Measurements from ENCODE around the gene MRPL12. TPM values are rescaled to one million over a fixed set of nuclear protein-coding genes. Genes with fewer than 3 reads are reported as not detected.
"Not testable (repeated sequence)": the region's sequence is repeated elsewhere in the genome, so short reads cannot be mapped to it uniquely, and the experiment has no call there.

Gene MRPL12
- total RNA-seq, 1 experiment from 2014 or later: 143 TPM

- ChIA-PET CTCF (no interaction called here), POLR2A (no interaction called here)
- TSS peak; percentile 51 for BruUV-seq (replicated peaks)
- TF ChIP-seq, protein P1, sequence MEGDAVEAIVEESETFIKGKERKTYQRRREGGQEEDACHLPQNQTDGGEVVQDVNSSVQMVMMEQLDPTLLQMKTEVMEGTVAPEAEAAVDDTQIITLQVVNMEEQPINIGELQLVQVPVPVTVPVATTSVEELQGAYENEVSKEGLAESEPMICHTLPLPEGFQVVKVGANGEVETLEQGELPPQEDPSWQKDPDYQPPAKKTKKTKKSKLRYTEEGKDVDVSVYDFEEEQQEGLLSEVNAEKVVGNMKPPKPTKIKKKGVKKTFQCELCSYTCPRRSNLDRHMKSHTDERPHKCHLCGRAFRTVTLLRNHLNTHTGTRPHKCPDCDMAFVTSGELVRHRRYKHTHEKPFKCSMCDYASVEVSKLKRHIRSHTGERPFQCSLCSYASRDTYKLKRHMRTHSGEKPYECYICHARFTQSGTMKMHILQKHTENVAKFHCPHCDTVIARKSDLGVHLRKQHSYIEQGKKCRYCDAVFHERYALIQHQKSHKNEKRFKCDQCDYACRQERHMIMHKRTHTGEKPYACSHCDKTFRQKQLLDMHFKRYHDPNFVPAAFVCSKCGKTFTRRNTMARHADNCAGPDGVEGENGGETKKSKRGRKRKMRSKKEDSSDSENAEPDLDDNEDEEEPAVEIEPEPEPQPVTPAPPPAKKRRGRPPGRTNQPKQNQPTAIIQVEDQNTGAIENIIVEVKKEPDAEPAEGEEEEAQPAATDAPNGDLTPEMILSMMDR (IDR thresholded peaks at IDR 0.05; ENCODE audit: unreplicated experiment): no peak
- Mint-ChIP-seq H3K9me3 (ENCODE audit: unreplicated experiment) (no peaks in the 10 kb centered on the region), H3K4me3 (ENCODE audit: unreplicated experiment) (no peak overlapping the region), H3K27ac (ENCODE audit: low read depth, unreplicated experiment) (no peak overlapping the region), H3K36me3 (ENCODE audit: insufficient read depth, unreplicated experiment) (peaks cover 51% of the 10 kb centered on the region), H3K27me3 (ENCODE audit: insufficient read depth, unreplicated experiment) (no peaks in the 10 kb centered on the region), H3K4me1 (ENCODE audit: insufficient read depth, unreplicated experiment) (peaks cover 5% of the 10 kb centered on the region)
- no peak for DNase-seq (ENCODE audit: unreplicated experiment)
- intact Hi-C loops (cut with micrococcal nuclease): no loop called here
These were observed 29.5 kb upstream of the MRPL12 start for GRCh38 chr17:81673561-81674258.

GRCh38 chr17:81675515-81676221, 27.5 kb upstream of the MRPL12 start:
- POLR2A ChIA-PET: interaction anchor here (0.8 to 2.8 kb wide), 4 partner anchors 9 to 187 kb away, joined by 3 to 10 read pairs (median 6); partner anchors contain the start of genes CCDC137, MRPL12, NPLOC4 and OXLD1
- H3K4me1 Mint-ChIP-seq (ENCODE audit: insufficient read depth, unreplicated experiment); intact Hi-C loops (cut with micrococcal nuclease); H3K9me3 Mint-ChIP-seq (ENCODE audit: unreplicated experiment); H3K4me3 Mint-ChIP-seq (ENCODE audit: unreplicated experiment); BruUV-seq (replicated peaks); H3K27ac Mint-ChIP-seq (ENCODE audit: low read depth, unreplicated experiment); H3K27me3 Mint-ChIP-seq (ENCODE audit: insufficient read depth, unreplicated experiment): not testable (repeated sequence)
- TF ChIP-seq, protein P1 (IDR thresholded peaks at IDR 0.05; ENCODE audit: unreplicated experiment): peak; percentile 66
- CTCF ChIA-PET: interaction anchor here (1.0 to 1.6 kb wide), 3 partner anchors 10 to 31 kb away, joined by 4 to 8 read pairs (median 5); no protein-coding TSS in a partner anchor
- peak; percentile 30 for DNase-seq (ENCODE audit: unreplicated experiment)
- H3K36me3 Mint-ChIP-seq (ENCODE audit: insufficient read depth, unreplicated experiment): peaks cover 45% of the 10 kb centered on the region

- BruUV-seq (replicated peaks): no TSS peak
- TF ChIP-seq, protein P1 (IDR thresholded peaks at IDR 0.05; ENCODE audit: unreplicated experiment): no peak
- POLR2A ChIA-PET: interaction anchor here (0.5 to 2.8 kb wide), 2 partner anchors 11 to 155 kb away, joined by 7 to 10 read pairs; partner anchors contain the start of genes CCDC137 and OXLD1
- no peak overlapping the region for H3K4me3 Mint-ChIP-seq (ENCODE audit: unreplicated experiment)
- DNase-seq (ENCODE audit: unreplicated experiment): no peak
- H3K27ac Mint-ChIP-seq (ENCODE audit: low read depth, unreplicated experiment): no peak overlapping the region
- H3K36me3 Mint-ChIP-seq (ENCODE audit: insufficient read depth, unreplicated experiment): peaks cover 36% of the 10 kb centered on the region
- no peaks in the 10 kb centered on the region for H3K27me3 Mint-ChIP-seq (ENCODE audit: insufficient read depth, unreplicated experiment)
- H3K9me3 Mint-ChIP-seq (ENCODE audit: unreplicated experiment): no peaks in the 10 kb centered on the region
- H3K4me1 Mint-ChIP-seq (ENCODE audit: insufficient read depth, unreplicated experiment): peaks cover 5% of the 10 kb centered on the region
- intact Hi-C loops (cut with micrococcal nuclease): no loop called here
- CTCF ChIA-PET: interaction anchor here (0.6 to 1.0 kb wide), 3 partner anchors 28 to 154 kb away, joined by 3 to 5 read pairs (median 3); no protein-coding TSS in a partner anchor
These were observed 26.3 kb upstream of the MRPL12 start for GRCh38 chr17:81676906-81677305.

DNA sequence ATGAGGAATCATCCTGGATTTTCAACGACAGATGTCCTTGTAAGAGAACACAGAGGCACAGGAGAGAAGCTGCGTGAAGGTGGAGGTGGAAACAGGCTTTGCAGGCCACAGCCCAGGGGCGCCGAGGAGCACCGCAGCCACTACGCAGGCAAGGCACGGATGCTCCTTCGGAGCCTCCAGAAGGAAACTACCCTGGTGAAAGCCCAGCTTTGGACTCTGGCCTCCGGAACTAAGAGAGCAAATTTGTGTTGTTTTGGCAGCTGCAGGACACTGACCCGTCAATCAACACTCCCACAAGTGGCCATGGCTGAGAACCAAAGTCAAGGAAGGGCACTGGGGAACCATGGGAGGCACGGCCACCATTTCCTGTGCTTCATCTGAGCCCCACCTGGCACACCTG, 23.0 kb upstream of the MRPL12 start:
- Mint-ChIP-seq H3K36me3 (ENCODE audit: insufficient read depth, unreplicated experiment) (peaks cover 19% of the 10 kb centered on the region), H3K27ac (ENCODE audit: low read depth, unreplicated experiment) (no peak overlapping the region), H3K9me3 (ENCODE audit: unreplicated experiment) (no peaks in the 10 kb centered on the region), H3K4me3 (ENCODE audit: unreplicated experiment) (no peak overlapping the region), H3K27me3 (ENCODE audit: insufficient read depth, unreplicated experiment) (no peaks in the 10 kb centered on the region), H3K4me1 (ENCODE audit: insufficient read depth, unreplicated experiment) (peaks cover 5% of the 10 kb centered on the region)
- no TSS peak for BruUV-seq (replicated peaks)
- POLR2A ChIA-PET: interaction anchor here (1.2 to 1.6 kb wide), 5 partner anchors 10 to 31 kb away, joined by 3 to 7 read pairs (median 5); partner anchors contain the start of genes CCDC137, MRPL12 and OXLD1
- no peak for DNase-seq (ENCODE audit: unreplicated experiment)
- TF ChIP-seq, protein P1 (IDR thresholded peaks at IDR 0.05; ENCODE audit: unreplicated experiment): no peak
- intact Hi-C loops (cut with micrococcal nuclease): no loop called here
- CTCF ChIA-PET: interaction anchor here (0.7 kb wide), 1 partner anchor 567 kb away, joined by 3 read pairs; no protein-coding TSS in a partner anchor

Measured in MCF 10A (cell line).